Uterus (tissue), 2 donors: ENCODE measurements around the gene KCNA10.

ENCODE experiments used
- CTCF ChIP-seq, 4 experiments: fragments of 200-600 bp in 2 of 4; fragments of 450-650 bp in 2 of 4; sonication (generic) in 2 of 4; IDR thresholded peaks; one replicate each; pipeline ENCODE4 v1.5.1; 2016 to 2019; ENCODE audit warnings: antibody characterized with exemption in 4 of 4, mild to moderate bottlenecking in 2 of 4, moderate library complexity in 1 of 4
- POLR2A ChIP-seq, 2 donors: fragments of 450-650 bp; IDR thresholded peaks; one replicate each; pipeline ENCODE4 v1.6.1; 2016; ENCODE audit warnings: antibody characterized with exemption in 2 of 2, mild to moderate bottlenecking in 1 of 2, moderate library complexity in 1 of 2

DNA sequence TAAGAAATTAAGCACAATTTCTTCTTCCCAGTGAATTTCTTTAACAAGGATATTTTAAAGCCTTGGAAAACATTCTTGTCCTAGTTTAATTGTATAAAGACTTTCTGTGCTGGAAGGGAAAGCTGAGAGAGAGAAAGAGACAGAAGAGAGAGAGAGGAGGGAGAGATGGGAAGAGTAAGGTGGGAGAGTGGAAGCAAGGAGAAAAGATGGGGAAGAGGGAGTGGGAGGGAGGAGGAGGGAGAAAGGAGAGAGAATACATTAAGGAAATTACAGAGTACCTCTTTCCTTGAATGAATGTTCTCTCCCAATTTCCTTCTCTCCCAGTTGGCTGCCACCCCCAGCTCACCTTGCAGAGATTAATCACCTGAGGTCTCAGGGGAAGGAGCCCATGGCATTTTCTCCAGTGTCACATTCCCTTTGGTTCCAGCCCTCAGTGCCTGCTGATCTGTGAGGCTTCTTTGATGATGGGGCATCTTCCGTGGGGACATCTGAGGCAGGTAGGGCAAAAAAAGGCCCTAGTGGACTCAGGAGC is 32.4 kb upstream of the KCNA10 start:
- TF ChIP-seq CTCF (IDR thresholded peaks at IDR 0.05) (no peak), POLR2A (IDR thresholded peaks at IDR 0.05) (no peak)
